Fibroblast of skin of abdomen (primary cell): ENCODE data around the gene BTBD2.

Experiments used
- DNase-seq: peaks from one replicate; pipeline ENCODE4 v3.0.0-alpha.2; 2013

The BTBD2 gene

DNA sequence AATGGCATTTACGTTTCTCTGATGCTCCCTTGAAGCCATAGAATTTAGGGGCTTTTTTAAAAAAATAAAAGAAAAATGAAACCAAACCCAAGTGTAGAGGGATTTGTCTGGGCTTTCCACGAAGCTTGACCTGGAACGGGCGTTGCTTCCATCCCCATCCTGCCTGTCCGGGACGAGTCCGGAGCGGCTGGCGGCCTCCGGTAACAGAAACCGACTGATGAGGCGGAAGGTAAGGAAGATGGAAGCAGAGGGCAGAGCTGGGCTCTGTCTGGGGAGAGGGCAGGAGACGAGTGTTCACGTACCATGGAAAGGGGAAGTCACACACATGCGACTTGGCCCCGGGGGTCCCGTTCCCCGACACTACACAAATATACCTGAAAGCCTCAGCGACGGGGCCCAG, 34.3 kb downstream of the BTBD2 start:
- DNase-seq = no peak

DNA sequence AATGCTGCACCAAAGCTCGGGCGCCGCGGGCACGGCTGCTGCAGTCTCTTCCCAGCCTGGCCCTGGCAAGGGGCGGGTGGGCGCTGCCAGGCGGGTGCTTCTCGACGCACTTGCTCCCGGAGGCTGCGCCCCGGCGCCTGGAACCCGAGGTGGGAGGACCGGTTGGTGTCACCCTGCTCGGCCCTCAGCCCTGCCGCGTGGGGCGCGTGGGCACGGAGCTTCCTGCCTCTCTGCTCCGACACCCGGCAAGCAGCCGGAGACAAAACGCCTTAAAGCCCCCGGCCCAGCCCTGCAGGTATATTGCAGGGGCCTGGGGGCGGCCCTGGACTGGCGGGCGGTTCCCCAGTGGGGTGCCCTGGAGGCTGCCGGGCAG, 34.7 kb downstream of the BTBD2 start:
- no peak for DNase-seq

DNA sequence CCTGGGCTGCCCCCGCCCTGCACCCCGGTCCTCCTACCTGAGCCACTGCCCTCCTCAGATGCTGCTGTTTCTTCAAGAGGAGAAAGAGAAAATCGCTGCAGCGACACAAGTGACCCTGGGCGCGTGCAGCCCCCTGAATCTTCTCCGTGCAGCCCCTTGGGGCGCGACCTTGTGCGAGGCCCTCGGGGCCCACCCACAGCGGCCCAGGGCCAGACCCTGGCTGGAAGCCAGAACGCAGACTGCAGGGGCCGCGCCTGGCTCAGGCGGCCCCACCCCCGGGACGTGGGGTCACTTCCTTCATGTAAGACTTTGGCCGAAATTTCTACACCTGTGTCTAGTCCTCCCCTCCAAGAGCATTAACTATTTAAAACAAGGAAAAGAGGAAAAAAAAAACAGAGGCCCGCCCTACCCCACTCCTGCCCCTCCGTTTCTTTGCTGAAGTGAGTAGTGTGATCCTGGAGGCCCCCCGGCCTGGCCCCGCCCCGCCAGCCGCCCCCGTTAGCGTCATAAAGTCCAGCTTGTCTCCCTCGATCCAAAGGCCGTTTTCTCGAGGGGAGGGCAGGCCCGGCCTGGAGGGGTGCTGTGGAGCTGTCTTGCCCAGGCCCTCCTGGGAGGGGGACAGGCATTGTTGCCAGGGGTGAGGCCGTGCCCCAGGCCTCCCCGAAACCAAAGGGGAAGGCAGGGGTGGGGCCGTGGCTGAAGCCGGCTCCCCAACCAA, 35.3 kb downstream of the BTBD2 start:
- DNase-seq = no peak

DNA sequence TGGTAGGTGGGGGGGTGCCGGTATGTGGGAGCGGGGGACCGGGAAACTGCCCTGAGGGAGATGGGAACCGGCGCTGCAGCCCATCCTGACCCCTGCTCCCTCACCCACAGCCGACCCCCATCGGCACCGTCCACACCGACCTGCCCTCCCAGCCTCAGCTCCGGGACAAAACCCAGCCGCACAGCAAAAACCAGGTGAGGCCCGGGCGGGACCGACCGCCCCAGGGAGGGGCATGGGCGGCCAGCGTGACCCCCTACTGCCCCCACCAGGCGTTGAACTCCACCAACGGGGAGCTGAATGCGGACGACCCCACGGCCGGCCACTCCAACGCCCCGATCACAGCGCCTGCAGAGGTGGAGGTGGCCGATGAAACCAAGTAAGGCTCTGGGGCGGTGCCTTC, 35.9 kb downstream of the BTBD2 start:
- no peak for DNase-seq

DNA sequence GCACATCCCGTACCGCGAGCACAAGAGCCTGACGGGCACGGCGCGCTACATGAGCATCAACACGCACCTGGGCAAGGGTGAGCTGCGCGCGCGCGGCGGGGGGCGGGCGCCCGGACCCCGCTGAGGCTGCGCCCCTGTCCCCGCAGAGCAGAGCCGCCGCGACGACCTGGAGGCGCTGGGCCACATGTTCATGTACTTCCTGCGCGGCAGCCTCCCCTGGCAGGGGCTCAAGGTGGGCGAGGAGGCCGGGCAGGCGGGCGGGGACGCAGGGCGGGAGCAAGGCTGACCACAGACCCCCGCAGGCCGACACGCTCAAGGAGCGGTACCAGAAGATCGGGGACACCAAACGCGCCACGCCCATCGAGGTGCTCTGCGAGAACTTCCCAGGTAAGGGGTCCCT, 36.5 kb downstream of the BTBD2 start:
- no peak for DNase-seq

DNA sequence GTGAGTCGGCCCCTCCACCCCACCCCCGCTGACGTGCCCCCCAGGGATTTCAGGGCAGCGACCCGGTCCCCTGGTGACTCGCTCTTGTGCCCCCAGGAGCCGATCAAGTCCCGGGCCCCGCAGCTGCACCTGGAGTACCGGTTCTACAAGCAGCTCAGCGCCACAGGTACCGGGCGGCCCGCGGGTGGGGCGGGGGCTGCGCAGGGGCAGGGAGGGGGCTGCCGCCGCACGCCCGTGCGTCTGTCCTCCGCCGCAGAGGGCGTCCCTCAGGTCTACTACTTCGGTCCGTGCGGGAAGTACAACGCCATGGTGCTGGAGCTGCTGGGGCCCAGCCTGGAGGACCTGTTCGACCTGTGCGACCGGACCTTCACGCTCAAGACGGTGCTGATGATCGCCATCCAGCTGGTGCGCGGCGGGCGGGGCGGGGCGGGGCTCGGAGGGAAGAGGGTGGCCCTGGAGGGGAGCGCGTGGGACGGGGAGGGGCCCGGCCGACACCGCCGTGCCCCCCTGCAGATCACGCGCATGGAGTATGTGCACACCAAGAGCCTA, 37.1 kb downstream of the BTBD2 start:
- DNase-seq = no peak

DNA sequence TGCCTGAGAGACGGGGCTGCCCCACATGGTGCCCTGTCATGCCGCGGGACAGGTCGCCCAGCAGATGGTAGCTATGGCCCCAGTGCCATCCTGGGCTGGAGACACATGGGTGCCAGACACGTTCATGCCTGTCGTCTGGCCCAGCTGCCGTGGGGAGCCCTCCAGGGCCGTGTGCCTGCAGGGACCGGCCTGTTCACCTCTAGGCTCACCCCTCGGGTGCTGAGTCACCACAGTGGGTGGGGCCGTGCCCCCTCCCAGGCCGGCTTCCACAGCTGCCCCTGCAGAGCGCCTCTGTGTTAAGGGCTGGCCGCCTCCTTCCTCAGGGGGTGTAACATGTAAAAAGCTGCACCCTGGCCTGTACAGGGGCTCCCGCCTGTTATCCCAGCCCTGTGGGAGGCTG, 38.4 kb downstream of the BTBD2 start:
- no peak for DNase-seq

DNA sequence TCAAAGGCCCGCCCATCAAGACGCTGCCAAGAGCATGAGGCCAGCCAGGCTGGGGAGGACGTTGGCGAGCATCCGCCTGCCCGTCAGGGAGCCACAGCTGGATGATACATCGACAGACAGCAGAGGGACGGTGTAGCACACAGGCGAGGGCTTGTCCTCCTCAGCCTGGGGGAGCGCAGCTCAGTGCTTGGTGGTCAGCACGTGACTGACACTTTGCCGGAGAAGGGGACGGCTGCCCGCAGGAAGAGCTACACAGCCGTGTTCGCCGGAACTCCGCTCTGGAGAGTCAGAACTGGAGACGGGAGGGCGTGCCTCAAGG, 40.4 kb downstream of the BTBD2 start:
- DNase-seq = no peak

DNA sequence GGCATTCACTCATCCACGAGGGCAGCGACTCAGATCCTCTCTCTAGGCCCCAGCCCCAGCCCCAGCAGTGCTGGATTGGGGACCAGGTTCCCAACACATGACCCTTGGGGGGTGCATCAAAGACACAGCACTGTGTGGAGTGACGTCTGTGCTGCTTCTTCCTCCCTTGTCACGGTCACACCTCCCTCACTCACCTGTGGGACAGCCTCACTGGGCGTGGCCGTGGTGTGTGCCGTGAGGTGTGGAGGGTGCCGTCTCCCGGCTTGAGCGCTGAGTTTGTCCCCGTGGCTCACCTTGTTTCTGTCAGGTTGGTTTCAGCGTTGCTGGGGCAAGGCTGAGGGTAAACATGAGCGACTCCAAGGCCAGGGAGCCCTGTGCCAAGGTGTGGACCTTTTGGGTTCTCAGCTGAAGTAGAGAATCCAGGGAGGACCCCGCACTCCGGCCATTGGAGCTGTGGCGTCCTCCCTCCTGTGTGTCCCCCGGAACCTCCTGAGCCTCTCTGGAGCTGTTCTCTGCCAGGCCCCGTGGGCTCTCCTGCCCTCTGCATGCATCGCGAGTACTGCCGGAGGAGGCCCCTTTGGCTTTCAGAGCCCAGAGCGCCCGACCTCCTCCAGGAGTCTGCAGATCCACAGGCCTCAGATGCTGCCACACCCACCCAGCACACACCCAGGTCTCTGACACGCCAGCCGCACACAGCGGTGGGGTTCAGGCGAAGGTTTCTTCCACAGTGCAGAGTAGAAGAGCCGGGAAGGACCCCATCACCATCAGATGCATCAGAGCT, 40.9 kb downstream of the BTBD2 start:
- DNase-seq = no peak

DNA sequence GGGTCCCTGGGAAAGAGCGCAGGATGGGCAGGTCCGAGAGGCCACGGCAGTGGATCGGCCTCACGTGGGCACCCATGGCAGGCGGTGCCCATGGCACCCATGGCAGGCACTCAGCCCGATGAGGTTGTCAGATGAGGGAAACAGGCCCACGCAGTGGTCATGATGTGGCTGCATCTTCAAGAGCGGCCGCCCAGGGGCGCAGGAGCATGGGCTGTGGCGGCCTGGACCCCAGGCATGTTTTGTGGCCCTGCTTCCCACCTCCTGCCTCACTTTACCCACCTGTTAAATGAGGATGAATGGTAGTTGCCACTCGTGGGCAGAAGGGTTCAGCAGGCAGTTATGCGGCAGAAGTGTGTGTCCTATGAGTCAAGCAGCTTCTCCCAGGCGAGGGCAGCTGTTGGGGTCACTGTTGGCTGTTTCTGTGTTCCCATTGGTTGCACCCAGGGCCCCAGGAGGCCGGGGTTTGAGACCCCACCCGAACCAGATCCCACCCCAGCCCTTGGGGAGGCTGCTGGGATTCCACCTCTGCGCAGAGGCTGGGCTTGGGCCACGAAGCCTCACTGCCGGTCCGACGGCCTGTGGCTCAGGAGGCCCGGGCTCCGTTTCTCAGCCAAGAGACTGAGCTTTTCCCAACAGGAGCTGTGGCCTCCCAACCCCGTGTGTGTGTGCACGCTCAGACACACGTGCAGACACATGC, 44.6 kb downstream of the BTBD2 start:
- no peak for DNase-seq

DNA sequence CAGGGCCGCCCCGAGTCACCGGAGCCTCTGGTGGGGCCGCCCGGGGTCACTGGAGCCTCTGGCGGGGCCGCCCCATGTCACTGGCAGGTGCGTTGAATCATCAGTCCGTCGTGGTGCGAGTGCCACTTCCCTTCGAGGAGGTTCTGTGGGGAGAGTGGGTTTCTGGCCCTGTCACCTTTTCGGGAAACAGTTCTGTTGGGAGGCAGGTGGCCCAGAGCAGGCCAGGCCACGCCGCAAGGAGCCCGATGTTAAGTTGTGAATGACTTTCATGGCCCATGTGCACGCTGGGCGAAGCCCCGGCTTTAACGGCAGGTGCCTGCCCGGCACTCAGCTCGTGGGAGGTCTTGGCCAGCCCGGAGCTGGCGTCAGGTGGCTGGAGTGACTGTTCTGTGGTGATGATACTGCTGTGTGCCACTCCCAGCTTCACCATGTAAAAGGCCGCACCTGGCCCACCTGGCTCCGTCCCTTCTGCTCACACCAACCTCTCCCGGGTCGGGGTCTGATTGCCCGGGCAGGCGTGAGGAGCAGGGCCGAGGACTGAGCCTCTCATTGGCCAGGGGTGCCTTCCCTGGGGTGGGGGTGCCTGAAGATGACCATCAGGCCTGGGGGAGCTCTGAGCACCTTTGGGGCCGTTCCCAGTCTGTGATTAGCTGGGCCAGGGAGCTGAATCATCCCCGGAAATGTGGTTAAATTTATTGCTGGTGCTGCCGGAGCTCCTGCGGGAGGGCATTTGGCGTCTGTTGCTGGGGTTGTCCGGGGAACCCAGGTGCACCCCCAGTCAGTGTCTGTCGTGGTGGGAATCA, 45.3 kb downstream of the BTBD2 start:
- no peak for DNase-seq

DNA sequence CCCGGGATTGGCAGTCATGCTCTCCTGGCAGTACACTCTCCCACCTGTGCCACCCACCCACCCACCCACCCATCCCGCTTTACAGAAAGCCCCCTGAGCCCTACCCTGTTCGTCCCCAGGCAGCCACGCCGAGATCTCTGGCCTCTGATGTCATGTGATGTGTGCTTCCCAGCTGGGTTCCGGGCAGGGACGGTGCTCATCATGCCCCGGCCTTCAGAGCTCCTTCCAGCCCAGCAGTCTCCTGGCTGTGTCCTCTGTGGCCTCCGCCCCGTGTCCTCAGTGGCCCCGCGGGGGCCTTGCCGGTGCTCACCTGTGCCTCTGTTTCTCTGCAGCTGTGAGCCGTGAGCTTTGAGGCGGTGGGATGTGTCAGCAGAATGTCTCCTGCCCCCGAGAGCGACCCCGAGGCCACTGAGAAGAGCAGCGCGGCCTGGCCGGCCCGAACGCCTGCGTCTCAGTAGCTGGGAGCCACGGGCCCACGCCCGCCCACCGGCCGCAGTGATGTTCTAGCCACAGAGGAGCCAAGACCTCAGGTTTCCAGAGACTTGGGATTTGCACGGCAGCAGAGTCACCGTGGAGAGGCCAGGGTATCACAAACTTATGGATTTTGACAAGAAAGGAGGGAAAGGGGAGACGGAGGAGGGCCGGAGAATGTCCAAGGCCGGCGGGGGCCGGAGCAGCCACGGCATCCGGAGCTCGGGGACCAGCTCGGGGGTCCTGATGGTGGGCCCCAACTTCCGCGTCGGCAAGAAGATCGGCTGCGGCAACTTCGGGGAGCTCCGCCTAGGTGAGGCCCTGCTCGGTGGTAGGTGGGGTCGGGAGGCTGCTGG, 46.1 kb downstream of the BTBD2 start:
- no peak for DNase-seq

DNA sequence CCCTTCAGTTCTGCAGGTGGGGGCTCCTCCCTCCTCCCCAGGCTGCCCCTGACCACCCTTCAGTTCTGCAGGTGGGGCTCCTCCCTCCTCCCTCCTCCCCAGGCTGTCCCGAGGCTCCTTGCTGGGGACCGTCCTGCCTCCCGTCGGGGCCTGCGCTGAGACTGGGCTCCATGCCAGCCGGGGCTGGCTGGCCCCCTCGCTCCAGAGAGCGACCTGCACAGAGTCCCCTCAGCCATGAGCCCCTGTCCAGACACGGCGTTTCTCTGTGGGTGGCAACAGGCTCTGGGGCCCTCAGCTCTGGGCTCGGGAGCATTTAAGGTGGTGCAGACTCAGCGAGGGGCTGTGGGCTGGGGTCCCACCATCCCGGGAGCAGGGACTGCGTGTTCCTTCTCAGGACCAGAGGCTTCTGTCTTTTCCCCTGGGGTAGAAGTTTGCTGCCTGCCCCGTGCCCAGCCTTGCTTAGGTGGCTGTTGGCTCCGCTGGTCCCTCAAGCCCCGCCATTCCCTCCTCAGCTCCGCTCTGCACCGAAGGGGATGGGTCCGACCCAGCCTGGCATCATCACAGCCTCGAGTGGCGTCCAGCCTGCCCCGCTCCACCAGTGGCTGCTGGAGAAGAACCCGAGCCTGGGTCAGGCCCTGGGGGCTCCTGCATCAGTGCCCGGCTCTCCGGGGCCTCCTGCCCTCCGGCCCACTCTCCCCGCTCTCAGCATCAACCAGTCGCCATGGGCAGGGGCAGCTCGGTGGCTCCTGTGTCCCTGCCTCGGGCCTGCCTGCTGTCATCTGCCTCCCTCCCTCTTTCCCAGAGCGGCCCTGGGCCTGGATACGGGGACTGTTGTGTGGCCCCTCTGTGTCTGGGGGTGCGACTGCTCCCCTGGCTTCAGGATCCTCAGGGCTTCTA, 47.0 kb downstream of the BTBD2 start:
- DNase-seq = no peak

DNA sequence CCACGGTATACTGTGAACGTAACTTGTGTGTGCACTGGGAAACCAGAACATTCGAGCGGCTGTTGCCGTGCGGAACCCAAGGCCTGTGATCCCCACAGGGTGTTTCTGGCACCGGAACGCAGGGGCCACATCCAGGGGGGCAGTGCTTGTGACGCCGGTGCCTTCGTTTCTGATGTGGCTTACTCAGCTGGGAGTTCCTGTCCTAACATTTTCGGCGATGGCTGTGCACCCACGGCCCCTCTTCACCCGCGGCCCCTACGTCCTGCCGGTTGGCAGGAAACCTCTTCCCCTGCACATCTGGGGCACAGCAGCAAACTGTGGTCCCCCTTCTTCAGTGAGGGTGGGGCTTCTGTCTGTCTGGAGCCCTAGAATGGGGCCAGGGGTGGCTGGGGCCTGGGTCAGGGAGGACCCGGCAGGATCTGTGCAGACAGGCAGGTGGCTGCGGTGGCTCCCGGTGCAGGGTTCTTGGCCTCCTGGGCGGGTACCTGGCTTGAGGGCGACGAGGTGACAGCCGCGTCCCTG, 48.4 kb downstream of the BTBD2 start:
- no peak for DNase-seq

DNA sequence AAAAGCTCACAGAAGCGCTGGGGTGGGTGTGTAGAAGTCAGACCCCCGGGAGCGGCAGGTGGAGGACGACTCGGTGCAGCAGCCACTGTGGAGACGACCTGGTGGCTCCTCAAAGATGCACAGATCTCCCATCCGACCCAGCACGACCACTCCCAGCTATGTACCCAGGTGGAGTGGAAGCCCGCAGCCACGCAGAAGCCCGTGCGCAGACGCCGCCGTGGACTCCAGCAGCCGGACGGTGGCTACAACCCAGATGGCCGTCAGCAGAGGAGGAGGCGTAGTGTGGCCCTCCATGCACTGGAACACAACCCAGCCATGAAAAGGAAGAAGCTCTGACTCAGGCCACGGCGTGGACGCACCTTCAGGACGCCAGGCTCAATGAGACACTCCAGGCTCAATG, 52.8 kb downstream of the BTBD2 start:
- no peak for DNase-seq

DNA sequence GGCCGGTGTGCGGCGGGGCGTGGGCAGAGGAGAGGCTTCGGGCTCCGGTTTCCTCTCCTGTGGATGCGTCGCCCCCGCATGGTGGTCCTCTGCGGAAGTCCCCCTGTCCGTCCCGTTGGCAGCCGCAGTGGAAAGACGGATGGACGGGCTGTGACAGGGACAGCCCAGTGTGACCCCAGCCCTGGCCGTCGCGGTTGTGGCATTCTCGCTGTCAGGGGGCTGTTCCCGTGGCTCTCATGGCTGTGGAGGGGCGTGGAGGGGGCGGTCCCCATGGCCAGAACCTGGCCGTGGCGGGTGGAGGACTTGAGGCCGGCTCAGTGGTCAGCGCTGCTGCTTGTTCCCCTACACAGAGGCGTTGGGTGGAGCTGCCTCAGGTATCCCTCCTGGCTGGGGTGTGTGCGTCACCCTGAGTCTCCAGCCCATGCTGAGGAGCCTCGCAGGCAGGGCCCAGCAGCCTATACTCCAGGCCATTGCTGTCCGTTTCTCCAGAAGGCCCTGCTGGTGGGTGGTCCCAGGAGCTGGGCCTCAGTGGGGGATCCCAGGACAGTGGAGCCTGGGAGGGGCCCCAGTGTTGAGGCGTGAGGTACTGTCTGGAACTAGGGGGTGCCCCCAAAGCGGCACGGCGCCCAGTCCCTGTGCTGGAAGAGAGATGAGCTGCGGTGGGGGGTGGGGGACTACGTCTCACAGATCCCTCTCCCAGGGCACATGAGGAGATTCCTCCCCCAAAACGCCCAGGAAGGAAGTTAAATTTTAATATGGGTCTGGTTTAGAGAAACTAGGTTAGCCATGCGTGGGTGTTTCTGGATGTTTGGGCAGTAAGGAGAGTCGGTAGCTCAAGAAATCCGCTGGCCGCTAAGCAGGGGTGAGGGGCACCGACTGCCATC, 54.3 kb downstream of the BTBD2 start:
- no peak for DNase-seq

DNA sequence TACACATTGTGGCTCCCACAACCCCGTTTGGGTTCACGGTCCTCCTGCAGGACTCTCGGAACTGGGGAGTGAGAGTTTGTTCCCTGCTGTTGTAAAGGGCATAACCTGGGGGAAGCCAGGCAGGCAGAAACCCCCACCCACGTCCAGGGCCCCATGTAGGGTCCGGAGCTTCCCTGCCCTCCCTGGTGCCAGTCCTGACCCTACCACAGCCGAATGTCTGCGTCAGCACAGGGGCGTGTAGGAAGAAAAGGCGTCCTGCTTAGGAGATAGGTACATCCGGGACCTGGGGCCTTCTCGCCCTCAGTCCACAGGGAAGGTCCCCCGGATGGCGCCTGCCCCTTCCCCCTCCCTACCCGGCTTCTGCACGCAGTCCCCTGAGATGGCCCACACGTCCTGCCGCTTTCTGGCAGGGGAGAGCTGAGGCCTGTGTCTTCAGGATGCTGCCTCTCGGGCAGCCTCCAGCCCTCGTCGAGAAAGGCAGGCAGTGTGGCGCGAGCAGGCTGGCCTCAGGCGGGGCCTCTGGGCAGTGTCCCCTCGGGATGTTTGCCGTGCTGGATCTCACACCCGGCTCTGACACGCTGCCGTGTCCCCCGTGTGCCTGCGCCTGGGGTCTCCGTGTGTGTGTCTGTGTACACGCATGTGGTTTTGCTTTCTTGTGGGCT, 55.5 kb downstream of the BTBD2 start:
- DNase-seq = no peak

DNA sequence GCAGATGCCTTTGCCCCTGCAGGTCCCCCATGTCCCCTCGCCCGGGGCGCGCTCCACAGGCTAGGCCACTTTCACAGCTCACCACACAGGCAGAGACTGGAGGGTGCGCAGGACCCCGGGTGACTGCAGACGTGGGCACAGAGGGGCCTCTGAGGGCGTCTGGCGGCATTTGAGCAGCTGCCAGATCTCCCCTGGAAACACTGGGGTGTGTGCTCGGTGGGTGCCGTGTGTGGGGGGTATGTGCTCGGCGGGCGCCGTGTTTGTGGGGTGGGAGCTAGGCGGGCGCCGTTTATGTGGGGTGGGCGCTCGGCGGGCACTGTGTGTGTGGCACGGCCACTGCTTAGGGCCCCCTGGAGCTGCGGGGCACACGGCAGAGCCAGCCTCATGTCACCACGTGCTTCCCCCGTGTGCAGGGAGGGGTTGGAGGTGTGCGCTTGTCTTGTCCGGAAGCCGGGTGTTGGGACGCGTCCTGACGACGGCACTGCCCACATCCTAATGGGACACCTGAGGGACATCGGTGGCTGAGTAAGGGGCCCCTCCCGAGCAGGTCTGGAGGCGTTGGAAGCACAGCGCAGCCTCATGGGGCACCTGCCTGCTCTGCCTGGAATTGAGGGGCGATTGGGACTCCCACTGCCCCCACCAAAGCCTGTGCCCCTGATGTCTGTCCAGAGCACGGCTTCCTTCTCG, 57.8 kb downstream of the BTBD2 start:
- no peak for DNase-seq
